Stimulated activated CD4-positive, alpha-beta T cell treated with anti-CD3 and anti-CD28 coated beads, Interleukin-1b, Interleukin-23, amount 100 ng/mL, for 4 hours (primary cell): ENCODE data around the gene RAD54L2.
"Not testable (repeated sequence)": the region's sequence is repeated elsewhere in the genome, so short reads cannot be mapped to it uniquely, and the experiment has no call there.

Experiments
- DNase-seq, 2 donors: peaks; one replicate each; pipeline ENCODE4 v3.0.0-alpha.2; 2020; ENCODE audit warnings: low read depth in 2 of 2

RAD54L2 gene

DNA sequence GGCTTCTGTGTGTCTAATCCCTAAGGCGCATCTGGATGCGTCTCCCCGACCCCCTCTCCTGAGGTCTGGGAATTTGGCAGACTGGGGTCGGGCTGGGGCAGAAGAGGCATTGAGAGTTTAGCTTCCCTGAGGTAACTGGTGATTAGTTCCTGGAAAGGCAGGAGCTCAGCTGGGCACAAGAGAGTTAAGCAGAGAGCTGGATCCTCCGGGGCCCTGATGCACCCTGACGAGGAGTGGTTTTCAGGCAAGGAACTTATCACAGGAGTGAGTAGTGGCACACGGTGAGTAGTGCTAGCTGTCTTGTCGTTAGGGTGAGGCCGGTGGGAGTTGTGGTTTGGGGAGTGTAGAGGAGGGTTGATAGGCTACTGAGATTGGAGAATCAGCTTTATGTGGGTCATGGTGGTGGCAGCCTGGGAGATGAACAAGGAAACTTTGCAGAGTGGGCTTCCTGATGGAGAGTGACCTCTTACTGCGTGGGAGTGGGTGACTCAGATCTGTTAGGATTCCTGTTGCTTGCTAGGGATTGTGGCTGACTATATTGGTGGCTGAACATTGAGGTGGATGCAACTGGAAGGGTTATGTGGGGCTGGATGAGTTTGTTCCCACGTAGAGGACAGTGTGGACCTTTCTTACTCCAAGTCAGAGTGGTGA, 897 bp downstream of the RAD54L2 start:
- peak in 1 of 2 donors; percentile 27 for DNase-seq

DNA sequence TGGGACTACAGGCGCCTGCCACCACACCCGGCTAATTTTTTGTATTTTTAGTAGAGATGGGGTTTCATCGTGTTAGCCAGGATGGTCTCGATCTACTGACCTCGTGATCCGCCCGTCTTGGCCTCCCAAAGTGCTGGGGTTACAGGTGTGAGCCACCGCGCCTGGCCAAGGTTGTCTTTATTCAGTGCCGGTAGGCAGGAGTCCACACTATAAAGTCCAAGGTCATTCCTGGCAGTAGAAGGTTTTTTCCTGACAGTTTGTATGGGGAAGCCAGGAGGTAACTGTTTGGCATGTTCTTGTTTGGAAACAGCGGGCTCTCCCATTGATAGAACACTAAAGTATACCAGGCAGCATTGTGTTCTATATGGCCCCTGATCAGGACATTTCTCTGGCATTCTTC, 4.1 kb downstream of the RAD54L2 start:
- not testable (repeated sequence) for DNase-seq

DNA sequence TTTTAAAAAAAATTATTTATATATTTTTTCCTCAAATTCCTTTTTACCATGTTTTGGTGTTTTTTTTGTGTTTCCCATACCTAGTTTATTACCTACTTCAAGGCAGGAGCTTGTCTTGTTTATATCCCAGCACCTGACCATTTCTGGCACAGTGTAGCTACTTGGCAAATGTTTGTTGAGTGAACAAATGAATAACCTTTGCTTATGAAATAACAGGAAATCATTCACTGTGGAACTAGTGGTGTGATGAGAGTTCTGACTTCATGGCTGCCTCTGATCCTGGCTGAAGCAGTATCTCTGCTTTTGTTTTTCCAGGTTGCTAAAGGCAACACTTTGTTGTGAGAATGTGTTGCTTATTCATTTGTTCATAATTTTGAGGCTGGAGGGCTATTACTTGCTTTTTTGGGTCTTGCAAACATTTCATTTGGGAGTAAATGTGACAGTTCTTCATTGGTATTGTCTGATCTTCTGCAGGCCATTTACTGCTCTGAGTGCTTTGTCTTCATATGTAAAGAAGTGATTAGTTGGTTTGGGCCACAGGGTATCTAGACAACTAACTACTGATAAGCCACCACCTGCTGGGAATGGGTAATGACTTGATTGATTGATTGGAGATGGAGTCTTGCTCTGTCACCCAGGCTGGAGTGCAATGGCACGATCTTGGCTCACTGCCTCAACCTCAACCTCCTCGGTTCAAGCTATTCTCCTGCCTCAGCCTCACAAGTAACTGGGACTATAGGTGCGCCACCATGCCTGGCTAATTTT, 5.7 kb downstream of the RAD54L2 start:
- no peak for DNase-seq

DNA sequence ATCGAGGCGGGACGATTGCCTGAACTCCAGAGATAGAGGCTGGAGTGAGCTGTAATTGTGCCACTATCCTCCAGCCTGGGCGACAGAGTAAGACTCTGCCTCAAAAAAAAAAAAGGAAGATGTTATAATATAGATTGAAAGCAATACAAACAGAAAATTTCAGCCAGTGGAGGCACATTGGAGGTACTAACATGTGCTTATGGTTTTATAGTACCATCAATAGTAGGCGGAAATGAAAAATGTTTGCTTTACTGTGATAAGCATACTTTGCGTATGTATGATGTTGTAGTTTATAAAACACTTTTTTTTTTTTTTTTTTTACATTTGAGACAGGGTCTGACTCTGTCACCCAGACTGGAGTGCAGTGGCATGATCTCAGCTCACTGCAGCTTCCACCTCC, 8.8 kb downstream of the RAD54L2 start:
- no peak for DNase-seq

DNA sequence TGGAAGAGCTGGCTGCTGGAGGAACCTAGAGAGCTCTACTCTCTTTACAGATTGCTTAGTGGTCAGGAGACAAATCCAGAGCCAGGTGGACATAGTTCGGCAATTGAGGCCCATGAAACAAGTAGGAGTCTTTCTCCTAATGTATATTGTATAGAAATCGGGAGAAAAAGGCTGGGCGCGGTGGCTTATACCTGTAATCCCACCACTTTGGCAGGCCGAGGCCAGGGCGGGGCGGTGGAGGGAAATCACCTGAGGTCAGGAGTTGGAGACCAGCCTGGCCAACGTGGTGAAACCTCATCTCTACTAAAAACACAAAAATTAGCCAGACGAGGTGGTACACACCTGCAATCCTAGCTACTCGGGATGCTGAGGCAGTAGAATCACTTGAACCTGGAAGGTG, 10.8 kb downstream of the RAD54L2 start:
- DNase-seq = no peak

DNA sequence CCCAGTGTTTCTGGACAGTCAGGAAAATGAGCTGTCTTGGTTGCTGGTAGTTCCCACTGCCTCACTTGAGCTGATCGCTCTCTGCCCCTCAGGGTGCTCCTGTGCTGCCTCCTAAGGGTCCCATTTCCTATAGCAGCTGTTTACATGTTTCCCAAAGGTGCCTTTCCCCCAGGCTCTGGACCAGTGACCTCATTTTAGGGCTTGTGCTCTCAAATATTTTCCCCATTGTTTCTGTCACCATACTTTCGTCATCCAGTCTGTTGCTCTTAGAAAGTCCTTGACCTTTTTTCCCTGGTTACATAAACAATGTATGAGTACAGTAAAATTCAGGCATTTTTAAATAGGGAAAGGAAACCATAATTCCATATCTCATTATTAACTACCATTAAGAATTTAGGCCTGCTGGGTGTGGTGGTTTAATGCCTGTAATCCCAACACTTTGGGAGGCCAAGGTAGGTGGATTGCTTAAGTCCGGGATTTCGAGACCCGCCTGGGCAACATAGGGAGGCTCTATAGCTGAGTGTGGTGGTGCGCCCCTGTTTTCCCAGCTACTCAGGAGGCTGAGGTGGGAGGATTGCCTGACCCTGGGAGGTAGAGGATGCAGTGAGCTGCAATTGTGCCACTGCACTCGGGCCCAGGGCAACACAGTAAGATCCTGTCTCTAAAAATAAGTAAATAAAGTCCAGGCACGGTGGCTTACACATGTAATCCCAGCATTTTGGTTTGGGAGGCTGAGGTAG, 11.7 kb downstream of the RAD54L2 start:
- DNase-seq = no peak

DNA sequence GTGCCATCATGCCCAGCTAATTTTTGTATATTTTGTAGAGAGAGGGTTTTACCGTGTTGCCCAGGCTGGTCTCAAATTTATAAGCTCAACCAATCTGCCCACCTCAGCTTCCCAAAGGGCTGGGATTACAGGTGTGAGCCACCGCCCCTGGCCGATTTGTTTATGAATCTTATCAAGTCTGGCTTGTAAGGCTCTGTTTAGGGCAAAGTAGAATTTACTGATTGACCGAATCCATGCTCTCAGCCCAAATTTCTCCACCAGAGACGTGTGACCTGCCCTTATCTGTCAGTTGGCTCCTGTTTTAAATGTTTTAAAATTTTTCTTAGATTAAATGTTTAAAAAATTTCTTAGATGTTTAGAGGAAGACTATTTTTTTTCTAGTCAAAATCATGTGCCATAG, 19.5 kb downstream of the RAD54L2 start:
- no peak for DNase-seq

DNA sequence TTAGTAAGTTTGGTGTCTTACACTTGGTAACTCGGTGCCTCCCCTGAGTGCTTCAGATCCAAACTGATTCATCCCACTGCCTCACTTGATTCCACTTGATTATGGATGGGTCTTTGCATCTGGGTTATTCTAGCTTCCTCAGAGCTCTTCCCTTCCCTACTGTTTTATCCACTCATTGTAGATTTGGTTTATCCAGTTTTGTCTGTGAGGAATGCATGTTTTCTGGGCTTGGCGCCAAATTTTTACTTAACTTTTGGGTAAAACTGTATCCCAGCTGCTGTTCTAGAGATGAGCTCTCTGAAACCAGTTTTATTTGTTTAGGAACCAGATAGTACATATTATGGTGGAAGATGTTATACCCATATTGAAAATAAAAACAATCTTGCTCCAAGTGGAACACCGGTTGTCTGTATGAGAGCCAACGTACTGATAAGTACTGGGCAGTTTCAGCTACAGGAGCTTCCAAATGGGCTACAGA, 20.9 kb downstream of the RAD54L2 start:
- DNase-seq = no peak

DNA sequence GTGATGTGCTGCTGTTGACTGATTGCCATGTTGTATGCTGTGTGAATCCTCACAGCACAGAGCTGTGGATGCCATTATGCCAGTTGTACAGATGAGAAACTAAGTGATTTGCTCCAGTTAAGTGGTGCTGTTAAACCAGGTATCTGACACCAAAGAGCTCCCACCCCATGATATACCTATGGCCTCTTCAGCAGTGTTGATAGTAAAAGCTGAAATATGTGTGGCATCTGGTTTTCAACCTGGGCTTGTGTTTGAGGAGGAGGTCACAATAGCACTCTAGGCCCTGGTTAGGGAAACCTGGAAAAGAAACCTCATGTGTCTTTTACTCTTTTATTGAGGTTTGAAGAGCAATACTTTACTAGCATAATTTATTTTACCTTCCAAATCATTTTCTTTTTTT, 21.4 kb downstream of the RAD54L2 start:
- no peak for DNase-seq

DNA sequence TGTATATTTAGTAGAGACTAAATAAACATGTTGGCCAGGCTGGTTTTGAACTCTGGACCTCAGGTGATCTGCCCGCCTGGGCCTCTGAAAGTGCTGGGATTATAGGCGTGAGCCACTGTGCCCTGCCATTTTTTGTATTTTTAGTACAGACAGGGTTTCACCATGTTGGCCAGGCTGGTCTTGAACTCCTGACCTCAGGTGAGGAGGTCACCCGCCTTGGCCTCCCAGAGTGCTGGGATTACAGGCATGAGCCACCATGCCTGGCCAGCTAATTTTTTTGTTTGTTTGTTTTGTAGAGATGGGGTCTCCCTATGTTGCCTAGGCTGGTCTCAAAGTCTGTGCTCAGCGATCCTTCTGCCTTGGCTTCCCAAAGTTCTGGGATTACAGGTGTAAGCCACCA, 23.9 kb downstream of the RAD54L2 start:
- not testable (repeated sequence) for DNase-seq

DNA sequence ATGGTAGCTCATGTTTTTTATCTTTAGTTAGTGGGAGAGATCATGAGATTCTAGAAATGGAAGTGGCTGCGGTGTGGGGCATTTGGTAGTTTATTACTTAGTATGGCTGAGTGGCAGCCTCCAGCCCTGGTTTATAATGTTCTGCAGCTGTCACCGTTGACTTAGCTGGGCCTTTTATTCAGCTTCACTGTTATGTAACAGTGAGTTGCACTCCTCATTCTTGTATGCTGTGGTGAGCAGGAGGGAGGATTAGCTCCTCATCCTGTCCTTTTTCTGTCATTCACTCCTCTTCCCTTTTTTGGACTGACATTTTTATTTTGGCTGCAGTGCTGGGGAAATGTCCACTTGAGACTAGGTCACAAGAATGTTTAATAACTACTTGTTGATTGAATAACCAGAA, 29.5 kb downstream of the RAD54L2 start:
- DNase-seq = no peak

DNA sequence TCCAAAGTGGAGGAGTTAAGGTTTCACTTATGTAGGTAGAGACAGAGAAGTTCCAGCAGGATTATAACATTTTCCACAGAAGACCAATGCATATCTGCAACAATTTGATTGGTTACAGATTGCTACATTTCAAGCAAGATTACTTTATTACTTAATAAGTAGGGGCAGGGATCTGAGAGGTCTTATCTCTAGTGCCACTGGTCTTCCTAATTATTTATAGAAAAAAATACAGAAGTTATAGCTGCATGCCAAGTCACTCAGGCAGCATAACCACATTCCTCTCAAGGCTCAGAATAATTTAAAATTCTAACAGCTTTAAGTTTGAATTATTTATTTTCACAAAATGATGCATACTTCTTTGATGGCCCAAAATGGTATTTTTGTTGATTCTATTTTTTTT, 30.5 kb downstream of the RAD54L2 start:
- no peak for DNase-seq

DNA sequence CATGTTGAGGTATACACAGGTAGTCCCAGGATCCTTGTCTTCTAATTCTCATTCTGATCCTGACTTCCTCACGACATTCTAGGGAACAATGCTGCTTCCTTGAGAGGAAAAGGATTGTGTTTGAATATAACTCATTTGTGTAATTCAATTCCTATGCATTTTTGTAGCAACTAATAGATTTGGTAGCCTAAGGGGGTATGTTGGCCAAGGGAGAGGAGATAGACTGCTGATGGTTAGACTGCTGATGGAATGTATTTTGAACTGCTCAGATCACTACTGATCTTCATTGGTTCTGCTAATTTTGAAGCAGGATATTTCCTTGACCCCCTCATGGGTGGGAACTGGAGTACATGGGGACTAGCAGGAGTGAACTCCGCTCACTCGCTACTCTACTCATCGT, 39.7 kb downstream of the RAD54L2 start:
- no peak for DNase-seq

DNA sequence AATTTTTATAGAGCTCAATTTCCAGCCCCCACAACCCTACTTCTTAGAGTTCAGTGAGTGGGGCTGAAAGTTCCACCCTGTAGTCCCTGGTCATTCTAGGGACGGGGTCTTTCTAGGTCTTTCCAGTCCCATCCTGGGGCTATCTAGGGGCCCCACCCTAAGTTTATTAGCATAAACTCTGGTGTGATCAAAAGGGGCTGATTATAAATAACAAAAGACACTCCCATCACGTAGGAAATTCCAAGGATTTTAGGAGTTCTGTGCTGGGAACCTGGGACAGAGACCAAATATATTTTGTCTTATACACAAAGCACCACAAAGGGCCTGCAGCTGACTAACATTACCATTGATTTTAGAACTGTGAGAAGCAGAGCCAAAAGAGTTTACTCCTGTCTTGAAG, 41.9 kb downstream of the RAD54L2 start:
- no peak for DNase-seq

DNA sequence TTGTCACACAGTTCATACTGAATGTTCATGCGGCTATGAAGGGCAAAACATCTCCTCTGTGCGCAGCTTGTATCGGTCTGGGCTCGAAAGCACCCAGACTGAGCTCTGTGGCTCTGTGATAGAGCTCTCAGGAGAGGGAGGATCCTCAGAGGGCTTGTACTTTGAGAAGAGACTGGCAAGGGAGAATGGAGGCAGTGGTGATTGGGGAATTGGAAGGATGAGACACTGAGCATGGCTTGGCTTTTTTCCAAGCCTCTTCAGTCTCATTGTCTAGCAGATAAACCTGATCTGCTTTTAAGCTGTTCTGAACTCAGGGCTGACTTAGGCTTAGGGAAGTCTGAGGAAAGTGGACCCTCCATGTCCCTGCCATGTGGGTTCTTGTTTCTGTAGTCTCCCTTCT, 43.0 kb downstream of the RAD54L2 start:
- no peak for DNase-seq

DNA sequence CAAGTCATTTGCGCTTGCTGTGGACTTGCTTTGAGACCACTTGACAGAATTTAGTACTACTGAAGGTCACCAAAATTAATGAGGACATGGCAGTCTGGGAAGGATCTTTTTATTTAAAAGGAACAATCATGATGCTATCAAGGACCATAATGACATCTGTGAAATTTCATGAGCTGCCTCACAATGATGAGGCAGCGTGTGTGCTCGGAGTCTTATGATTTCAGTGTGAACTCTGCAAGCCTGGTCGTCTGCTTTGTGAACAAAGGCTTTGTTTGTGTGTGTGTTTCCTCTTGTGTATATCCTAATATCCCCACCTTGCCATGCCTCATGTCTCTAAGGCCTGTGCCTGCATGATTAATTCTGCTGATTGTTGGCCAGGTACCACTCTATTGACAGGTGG, 46.7 kb downstream of the RAD54L2 start:
- DNase-seq = no peak

DNA sequence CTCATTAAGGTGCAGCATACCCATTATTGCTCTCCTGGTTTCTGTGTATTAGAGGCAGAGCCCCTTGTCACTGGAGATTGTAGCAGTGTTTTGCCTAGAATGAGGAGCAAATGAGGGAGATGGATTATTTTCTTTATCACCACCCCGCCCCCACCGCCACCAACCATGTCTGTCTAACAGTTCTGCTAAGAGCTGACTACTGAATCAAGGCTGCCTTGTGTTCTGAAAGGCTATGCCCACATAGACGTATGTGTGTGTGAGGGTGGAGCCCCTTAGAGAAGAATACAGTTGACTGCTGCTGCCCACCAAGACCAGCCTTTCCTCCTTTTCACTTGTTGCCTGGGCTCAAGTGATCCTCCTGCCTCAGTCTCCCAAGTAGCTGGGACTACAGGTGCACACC, 47.4 kb downstream of the RAD54L2 start:
- no peak for DNase-seq
